Calu3 (cell line): ENCODE data around the gene TBL2. TPM values are rescaled to one million over a fixed set of nuclear protein-coding genes. Genes with fewer than 3 reads are reported as not detected.

Source experiments
- BruUV-seq: library from RNA; stranded (reverse); fragments of 400-500 nt; replicated peaks from 2 replicates; lab custom pipeline; 2021; lab: Mats Ljungman, UMichigan
- CTCF ChIA-PET: fragments of 300-600 bp; sonication (Branson Sonifier 250); formaldehyde crosslinking; loops from one replicate; lab custom pipeline; 2022; ENCODE audit warnings: antibody characterized with exemption; lab: Charles Lee
- DNase-seq: peaks from one replicate; pipeline ENCODE4 v3.0.0; 2022
- H3K27ac Mint-ChIP-seq: one replicate; pipeline ENCODE4 v1.8.0; 2022; ENCODE audit warnings: mixed read lengths; ENCODE audit not compliant: unreplicated experiment
- H3K27me3 Mint-ChIP-seq: one replicate; pipeline ENCODE4 v1.8.0; 2022; ENCODE audit warnings: mixed read lengths; ENCODE audit not compliant: unreplicated experiment
- H3K36me3 Mint-ChIP-seq: one replicate; pipeline ENCODE4 v1.8.0; 2022; ENCODE audit warnings: mild to moderate bottlenecking, moderate library complexity, mixed read lengths; ENCODE audit not compliant: insufficient read depth, unreplicated experiment
- H3K4me1 Mint-ChIP-seq: one replicate; pipeline ENCODE4 v1.8.0; 2022; ENCODE audit warnings: mild to moderate bottlenecking, low read depth, mixed read lengths; ENCODE audit not compliant: unreplicated experiment
- H3K4me3 Mint-ChIP-seq: one replicate; pipeline ENCODE4 v1.8.0; 2022; ENCODE audit warnings: mild to moderate bottlenecking, low read depth, moderate library complexity, mixed read lengths; ENCODE audit not compliant: unreplicated experiment
- H3K9me3 Mint-ChIP-seq: one replicate; pipeline ENCODE4 v1.8.0; 2022; ENCODE audit warnings: low read depth, mixed read lengths; ENCODE audit not compliant: unreplicated experiment
- intact Hi-C: fragments of 100-400 bp; cut with micrococcal nuclease; formaldehyde crosslinking; loops from one replicate; pipeline ENCODE4 v1.10.0; 2022; ENCODE audit not compliant: unreplicated experiment
- total RNA-seq: library from RNA; stranded (reverse); gene quantifications from 2 replicates; pipeline ENCODE4 v1.2.3, GENCODE V29; 2022
- TF ChIP-seq, protein P1 (sequence below): fragments of 200-600 bp; IDR thresholded peaks from one replicate; pipeline ENCODE4 v1.8.0; 2022; ENCODE audit warnings: antibody characterized with exemption; ENCODE audit not compliant: unreplicated experiment

Gene TBL2
- total RNA-seq, 1 experiment from 2014 or later, result 35.9 TPM

DNA sequence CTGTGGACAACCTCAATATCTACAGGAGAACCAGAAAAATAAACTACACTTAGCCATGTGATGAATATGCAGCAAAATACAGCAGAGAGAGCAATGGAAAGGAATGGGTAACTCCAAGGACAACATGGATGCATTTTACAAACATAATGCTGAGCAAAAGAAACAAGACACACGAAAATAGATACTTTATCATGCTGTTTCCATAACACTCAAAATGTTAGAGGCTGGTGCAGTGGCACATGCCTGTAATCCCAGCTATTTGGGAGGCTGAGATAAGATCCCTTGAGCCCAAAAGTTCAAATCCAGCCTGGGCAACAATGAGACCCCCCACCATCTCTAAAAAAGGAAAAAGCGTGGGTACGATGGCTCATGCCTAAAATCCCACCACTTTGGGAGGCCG, 29.2 kb downstream of the TBL2 start:
- Mint-ChIP-seq H3K27me3 (no peaks in the 10 kb centered on the region), H3K4me3 (no peak overlapping the region), H3K36me3 (peaks cover 29% of the 10 kb centered on the region), H3K9me3 (no peaks in the 10 kb centered on the region), H3K4me1 (no peaks in the 10 kb centered on the region), H3K27ac (no peak overlapping the region)
- DNase-seq, result no peak
- BruUV-seq, result no TSS peak
- CTCF ChIA-PET, result no interaction called here
- intact Hi-C loops, result no loop called here
- TF ChIP-seq, protein P1, sequence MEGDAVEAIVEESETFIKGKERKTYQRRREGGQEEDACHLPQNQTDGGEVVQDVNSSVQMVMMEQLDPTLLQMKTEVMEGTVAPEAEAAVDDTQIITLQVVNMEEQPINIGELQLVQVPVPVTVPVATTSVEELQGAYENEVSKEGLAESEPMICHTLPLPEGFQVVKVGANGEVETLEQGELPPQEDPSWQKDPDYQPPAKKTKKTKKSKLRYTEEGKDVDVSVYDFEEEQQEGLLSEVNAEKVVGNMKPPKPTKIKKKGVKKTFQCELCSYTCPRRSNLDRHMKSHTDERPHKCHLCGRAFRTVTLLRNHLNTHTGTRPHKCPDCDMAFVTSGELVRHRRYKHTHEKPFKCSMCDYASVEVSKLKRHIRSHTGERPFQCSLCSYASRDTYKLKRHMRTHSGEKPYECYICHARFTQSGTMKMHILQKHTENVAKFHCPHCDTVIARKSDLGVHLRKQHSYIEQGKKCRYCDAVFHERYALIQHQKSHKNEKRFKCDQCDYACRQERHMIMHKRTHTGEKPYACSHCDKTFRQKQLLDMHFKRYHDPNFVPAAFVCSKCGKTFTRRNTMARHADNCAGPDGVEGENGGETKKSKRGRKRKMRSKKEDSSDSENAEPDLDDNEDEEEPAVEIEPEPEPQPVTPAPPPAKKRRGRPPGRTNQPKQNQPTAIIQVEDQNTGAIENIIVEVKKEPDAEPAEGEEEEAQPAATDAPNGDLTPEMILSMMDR, result no peak

DNA sequence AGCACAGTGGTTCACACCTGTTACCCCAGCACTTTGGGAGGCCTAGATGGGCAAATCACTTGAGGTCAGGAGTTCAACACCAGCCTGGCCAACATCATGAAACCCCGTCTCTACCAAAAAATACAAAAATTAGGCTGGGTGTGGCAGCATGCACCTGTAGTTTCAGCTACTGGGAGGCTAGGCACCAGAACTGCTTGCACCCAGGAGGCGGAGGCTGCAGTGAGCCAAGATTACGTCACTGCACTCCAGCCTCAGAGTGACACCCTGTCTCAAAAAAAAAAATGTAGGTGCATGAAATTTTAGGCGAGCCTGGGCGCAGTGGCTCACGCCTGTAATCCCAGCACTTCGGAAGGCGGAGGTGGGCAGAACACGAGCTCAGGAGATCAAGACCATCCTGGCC, 30.5 kb downstream of the TBL2 start:
- Mint-ChIP-seq H3K4me1 (no peaks in the 10 kb centered on the region), H3K36me3 (peaks cover 23% of the 10 kb centered on the region), H3K27ac (no peak overlapping the region), H3K4me3 (no peak overlapping the region), H3K27me3 (no peaks in the 10 kb centered on the region), H3K9me3 (no peaks in the 10 kb centered on the region)
- intact Hi-C loops, result no loop called here
- BruUV-seq, result no TSS peak
- CTCF ChIA-PET, result no interaction called here
- TF ChIP-seq, protein P1, result no peak
- DNase-seq, result no peak

DNA sequence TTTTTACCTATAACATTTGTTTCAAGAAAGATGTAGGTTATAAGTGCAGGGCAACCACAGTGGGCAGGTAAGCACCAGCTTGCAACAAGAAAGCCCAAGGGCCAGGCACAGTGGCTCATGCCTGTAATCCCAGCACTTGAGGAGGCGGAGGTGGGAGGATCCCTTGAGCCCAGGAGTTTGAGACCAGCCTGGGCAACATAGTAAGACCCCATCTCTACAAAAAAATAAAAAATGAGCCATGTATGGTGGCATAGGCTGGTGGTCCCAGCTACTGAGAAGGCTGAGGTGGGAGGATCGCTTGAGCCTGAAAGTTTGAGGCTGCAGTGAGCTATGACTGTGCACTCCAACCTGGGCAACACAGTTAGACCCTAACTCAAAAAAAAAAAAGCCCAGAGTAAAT, 33.7 kb downstream of the TBL2 start:
- H3K4me1 Mint-ChIP-seq, result no peaks in the 10 kb centered on the region
- H3K36me3 Mint-ChIP-seq, result peaks cover 24% of the 10 kb centered on the region
- H3K4me3 Mint-ChIP-seq, result no peak overlapping the region
- H3K9me3 Mint-ChIP-seq, result no peaks in the 10 kb centered on the region
- no peak for DNase-seq
- BruUV-seq, result no TSS peak
- intact Hi-C loops, result no loop called here
- no peaks in the 10 kb centered on the region for H3K27me3 Mint-ChIP-seq
- CTCF ChIA-PET, result interaction anchor here (0.6 kb wide), 1 partner anchor 1147 kb away, joined by 7 read pairs; no protein-coding TSS in a partner anchor
- H3K27ac Mint-ChIP-seq, result no peak overlapping the region
- TF ChIP-seq, protein P1, result no peak

DNA sequence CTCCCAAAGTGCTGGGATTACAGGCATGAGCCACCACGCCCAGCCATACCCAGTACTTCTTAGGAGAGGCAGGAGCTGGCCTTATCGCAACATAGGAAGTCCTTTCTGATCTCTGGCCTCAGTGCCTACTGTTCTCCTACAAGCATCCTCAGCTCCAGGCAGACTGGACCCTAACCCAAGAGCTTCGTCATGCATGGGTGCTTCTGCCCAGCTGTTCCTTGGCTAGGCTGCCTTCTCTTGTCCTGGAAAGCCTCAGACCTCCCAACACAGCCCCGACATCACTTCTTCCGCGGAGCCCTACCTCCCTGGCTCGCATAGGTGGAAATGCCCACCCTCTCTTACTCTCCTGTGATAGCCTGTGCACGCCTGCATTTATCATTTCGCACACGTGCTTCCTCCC, 36.7 kb downstream of the TBL2 start:
- CTCF ChIA-PET, result no interaction called here
- H3K4me1 Mint-ChIP-seq, result no peaks in the 10 kb centered on the region
- intact Hi-C loops, result no loop called here

More for the DNA sequence above, 36.7 kb downstream of the TBL2 start:
- no peaks in the 10 kb centered on the region for H3K9me3 Mint-ChIP-seq
- H3K27me3 Mint-ChIP-seq, result no peaks in the 10 kb centered on the region
- H3K4me3 Mint-ChIP-seq, result no peak overlapping the region
- no TSS peak for BruUV-seq
- no peak for DNase-seq
- TF ChIP-seq, protein P1, result no peak
- no peak overlapping the region for H3K27ac Mint-ChIP-seq
- peaks cover 10% of the 10 kb centered on the region for H3K36me3 Mint-ChIP-seq
